ENCODE data around the gene CNGA1. TPM values are rescaled to one million over a fixed set of nuclear protein-coding genes. Genes with fewer than 3 reads are reported as not detected.

Gene CNGA1
- polyA plus RNA-seq, 5 donors: 0.50 to 1.4 (median 1.3) TPM

- DNase-seq: no peak
These were observed 103.2 kb downstream of the CNGA1 start for GRCh38 chr4:47913330-47913729.

- DNase-seq: no peak
These were observed 109.3 kb downstream of the CNGA1 start for GRCh38 chr4:47907089-47907646.

- DNase-seq: no peak
These were observed 116.8 kb downstream of the CNGA1 start for GRCh38 chr4:47899639-47900038.

- no peak for DNase-seq
These were observed 124.6 kb downstream of the CNGA1 start for GRCh38 chr4:47891928-47892327.

Other genes with a start within 250 kb of the CNGA1 start
- gene CORIN, start 178.6 kb downstream of the CNGA1 start, polyA plus RNA-seq (ENCODE audit: insufficient read depth in 1 of 5, insufficient read length in 5 of 5, low replicate concordance in 1 of 5): 1 to 10 TPM; 2.9 to 5.4 (median 3.5) TPM
- 10 to 100 TPM; 20.3 to 33.0 (median 26.5) TPM for gene NFXL1, start 102.1 kb downstream of the CNGA1 start, polyA plus RNA-seq (ENCODE audit: insufficient read depth in 1 of 5, insufficient read length in 5 of 5, low replicate concordance in 1 of 5)
- gene NIPAL1, start 91 bp upstream of the CNGA1 start, polyA plus RNA-seq (ENCODE audit: insufficient read depth in 1 of 5, insufficient read length in 5 of 5, low replicate concordance in 1 of 5): 1 to 10 TPM; 2.9 to 4.0 (median 3.2) TPM
- gene TXK, start 117.6 kb upstream of the CNGA1 start, polyA plus RNA-seq (ENCODE audit: insufficient read depth in 1 of 5, insufficient read length in 5 of 5, low replicate concordance in 1 of 5): 1 to 10 TPM; 2.7 to 5.3 (median 4.5) TPM